ENCODE data around the gene EEPD1.

Gene EEPD1

GRCh38 chr7:36283181-36283580, 130.1 kb downstream of the EEPD1 start:
- no peak for TF ChIP-seq CTCF (conservative IDR thresholded peaks at IDR 0.05; ENCODE audit: low read length)
- no peak for DNase-seq (ENCODE audit: low read depth)
- H3K4me3 ChIP-seq (ENCODE audit: low read length) = no peak overlapping the region

- TF ChIP-seq CTCF (conservative IDR thresholded peaks at IDR 0.05; ENCODE audit: low read length) = no peak
- no peak for DNase-seq (ENCODE audit: low read depth)
- no peak overlapping the region for H3K4me3 ChIP-seq (ENCODE audit: low read length)
Measured at GRCh38 chr7:36283711-36284130, 130.7 kb downstream of the EEPD1 start.

- TF ChIP-seq CTCF (conservative IDR thresholded peaks at IDR 0.05; ENCODE audit: low read length) = no peak
- no peak overlapping the region for H3K4me3 ChIP-seq (ENCODE audit: low read length)
- DNase-seq (ENCODE audit: low read depth) = no peak
Measured at GRCh38 chr7:36284456-36285090, 131.5 kb downstream of the EEPD1 start.

GRCh38 chr7:36285276-36285675, 132.2 kb downstream of the EEPD1 start:
- DNase-seq (ENCODE audit: low read depth) = no peak
- no peak overlapping the region for H3K4me3 ChIP-seq (ENCODE audit: low read length)
- TF ChIP-seq CTCF (conservative IDR thresholded peaks at IDR 0.05; ENCODE audit: low read length) = no peak

- H3K4me3 ChIP-seq (ENCODE audit: low read length) = no peak overlapping the region
- TF ChIP-seq CTCF (conservative IDR thresholded peaks at IDR 0.05; ENCODE audit: low read length) = no peak
- DNase-seq (ENCODE audit: low read depth) = no peak
Measured at GRCh38 chr7:36286226-36286625, 133.2 kb downstream of the EEPD1 start.

GRCh38 chr7:36286688-36287087, 133.6 kb downstream of the EEPD1 start:
- no peak for DNase-seq (ENCODE audit: low read depth)
- H3K4me3 ChIP-seq (ENCODE audit: low read length) = no peak overlapping the region
- TF ChIP-seq CTCF (conservative IDR thresholded peaks at IDR 0.05; ENCODE audit: low read length) = no peak

- no peak for DNase-seq (ENCODE audit: low read depth)
- no peak overlapping the region for H3K4me3 ChIP-seq (ENCODE audit: low read length)
- no peak for TF ChIP-seq CTCF (conservative IDR thresholded peaks at IDR 0.05; ENCODE audit: low read length)
Measured at GRCh38 chr7:36287371-36288241, 134.6 kb downstream of the EEPD1 start.

All from AG10803 (cell line).